ENCODE measurements around the gene CLUH.
"Not testable (repeated sequence)": the region's sequence is repeated elsewhere in the genome, so short reads cannot be mapped to it uniquely, and the experiment has no call there.

Gene CLUH

DNA sequence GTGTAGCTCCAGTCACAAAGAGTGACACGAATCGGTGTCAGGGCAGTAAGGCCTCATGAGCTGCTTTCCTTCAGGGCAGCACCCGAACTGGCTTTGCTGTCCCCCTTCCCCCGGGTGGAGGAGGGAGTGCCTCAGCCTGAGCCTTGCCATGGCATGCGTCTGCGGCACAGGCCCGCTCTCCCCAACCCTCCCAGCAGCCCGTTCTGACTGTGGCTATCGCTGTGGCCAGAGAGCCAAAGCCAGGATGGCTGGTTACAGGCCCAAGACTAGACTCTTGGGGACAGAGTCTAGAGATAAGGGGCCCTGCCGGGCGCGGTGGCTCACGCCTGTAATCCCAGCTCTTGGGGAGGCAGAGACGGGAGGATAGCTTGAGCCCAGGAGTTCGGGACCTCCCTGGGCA is 25.9 kb downstream of the CLUH start:
- no peak for DNase-seq

DNA sequence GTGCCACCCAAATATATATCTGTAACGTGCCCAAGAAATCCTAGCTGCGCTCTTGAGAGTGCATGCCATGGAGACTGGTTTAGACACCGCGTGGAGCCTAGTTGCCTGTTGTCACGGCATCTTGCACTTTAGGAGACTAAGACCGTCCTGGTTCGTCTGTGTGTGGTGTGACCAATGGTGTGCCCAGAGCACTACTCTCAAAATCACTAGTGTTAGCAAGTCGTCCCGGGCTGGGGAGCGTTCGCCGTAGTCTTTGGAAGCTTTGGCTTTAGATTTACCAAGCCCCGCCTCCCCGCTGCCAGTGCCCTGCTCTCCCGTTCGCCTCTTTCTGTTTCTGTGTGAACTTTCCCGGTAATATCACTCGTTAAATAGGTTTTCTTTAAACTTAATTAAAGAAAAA is 27.0 kb downstream of the CLUH start:
- DNase-seq: no peak

- no peak for DNase-seq
Observed at GRCh38 chr17:2683912-2684311, 27.7 kb downstream of the CLUH start.

GRCh38 chr17:2682176-2682938 is 29.2 kb downstream of the CLUH start:
- no peak for DNase-seq

DNA sequence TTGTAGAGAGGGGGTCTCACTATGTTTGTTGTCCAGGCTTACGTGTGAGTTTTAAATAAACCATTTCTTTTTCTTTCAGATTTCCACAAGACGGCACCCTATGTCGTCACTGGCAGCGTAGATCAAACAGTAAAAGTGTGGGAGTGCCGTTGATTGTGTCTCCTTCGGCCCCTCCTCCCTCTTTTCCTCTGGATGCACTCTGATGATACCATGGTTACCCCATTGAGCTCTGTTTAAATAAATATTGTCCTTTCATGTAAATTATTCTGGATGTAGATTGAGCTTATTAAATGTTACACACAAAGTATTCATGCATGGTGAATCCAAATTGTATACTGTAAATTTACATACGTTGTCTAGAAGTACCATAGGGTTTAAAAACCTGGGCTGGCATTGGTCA is 29.9 kb downstream of the CLUH start:
- no peak for DNase-seq

DNA sequence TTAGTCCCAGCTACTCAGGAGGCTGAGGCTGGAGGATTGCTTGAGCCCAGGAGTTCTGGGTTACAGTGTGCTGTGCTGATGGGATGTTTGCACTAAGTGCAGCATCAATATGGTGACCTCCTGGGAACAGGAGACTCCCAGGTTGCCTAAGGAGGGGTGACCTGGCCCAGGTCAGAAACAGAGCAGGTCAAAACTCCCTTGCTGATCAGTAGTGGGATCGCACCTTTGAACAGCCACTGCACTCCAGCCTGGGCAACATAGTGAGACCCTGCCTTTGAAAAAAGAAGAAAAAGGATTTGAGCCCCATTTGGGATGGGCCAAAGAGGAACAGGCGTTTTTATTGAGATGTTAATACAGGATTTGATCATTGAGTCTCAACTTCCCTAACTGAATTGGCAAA is 30.6 kb downstream of the CLUH start:
- no peak for DNase-seq

DNA sequence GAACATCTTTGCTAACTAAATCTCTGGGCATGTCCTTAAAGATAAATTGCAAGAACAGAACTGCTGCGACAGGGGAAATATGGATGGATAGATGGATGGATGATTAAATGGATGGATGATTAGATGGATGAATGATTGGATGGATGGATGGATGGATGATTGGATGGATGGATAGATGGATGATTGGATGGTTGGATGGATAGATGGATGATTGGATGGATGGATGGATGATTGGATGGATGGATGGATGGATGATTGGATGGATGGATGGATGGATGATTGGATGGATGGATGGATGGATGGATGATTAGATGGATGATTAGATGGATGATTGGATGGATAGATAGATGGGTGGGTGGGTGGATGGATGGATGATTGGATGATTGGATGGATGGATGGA is 32.3 kb downstream of the CLUH start:
- not testable (repeated sequence) for DNase-seq

GRCh38 chr17:2672026-2672425 is 39.5 kb downstream of the CLUH start:
- DNase-seq: no peak

DNA sequence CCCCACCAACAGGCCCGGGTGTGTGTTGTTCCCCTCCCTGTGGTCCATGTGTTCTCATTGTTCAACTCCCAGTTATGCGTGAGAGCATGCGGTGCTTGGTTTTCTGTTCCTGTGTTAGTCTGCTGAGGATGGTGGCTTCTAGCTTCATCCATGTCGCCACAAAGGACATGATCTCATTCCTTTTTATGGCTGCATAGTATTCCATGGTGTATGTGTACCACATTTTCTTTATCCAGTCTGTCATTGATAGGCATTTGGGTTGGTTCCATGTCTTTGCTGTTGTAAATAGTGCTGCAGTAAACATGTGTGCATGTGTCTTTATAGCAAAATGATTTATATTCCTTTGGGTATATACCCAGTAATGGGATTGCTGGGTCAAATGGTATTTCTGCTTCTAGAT is 51.2 kb downstream of the CLUH start:
- DNase-seq: not testable (repeated sequence)

- DNase-seq: not testable (repeated sequence)
Observed at GRCh38 chr17:2659337-2659736, 52.2 kb downstream of the CLUH start.

- DNase-seq: no peak
Observed at GRCh38 chr17:2656283-2656682, 55.3 kb downstream of the CLUH start.

- DNase-seq: no peak
Observed at GRCh38 chr17:2655546-2655945, 56.0 kb downstream of the CLUH start.

GRCh38 chr17:2652911-2653310 is 58.7 kb downstream of the CLUH start:
- not testable (repeated sequence) for DNase-seq

DNA sequence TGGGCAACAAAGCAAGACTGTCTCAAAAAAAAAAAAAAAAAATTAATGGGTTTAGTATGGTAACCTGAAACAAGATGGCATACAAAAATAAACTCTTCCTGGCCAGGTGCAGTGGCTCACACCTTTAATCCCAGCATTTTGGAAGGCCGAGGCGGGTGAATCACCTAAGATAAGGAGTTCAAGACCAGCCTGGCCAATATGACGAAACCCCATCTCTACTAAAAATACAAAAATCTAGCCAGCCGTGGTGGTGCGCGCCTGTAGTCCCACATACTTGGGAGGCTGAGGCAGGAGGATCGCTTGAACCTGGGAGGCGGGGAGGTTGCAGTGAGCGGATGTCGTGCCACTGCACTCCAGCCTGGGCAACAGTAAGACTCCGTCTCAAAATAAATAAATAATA is 62.4 kb downstream of the CLUH start:
- no peak for DNase-seq

- no peak for DNase-seq
Observed at GRCh38 chr17:2647957-2648356, 63.6 kb downstream of the CLUH start.

DNA sequence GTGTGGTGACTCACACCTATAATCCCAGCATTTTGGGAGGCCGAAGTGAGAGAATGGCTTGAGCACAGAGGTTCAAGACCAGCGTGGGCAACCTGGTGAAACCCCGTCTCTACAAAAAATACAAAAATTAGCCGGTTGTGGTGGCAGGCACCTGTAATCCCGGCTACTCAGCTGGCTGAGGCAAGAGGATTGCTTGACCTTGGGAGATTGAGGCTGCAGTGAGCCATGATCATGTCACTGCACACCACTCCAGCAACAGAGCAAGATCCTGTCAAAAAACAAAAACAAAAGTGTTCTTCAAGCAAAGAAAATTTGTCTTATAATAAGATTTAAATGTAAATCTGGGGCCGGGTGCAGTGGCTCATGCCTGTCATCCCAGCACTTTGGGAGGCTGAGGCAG is 66.6 kb downstream of the CLUH start:
- DNase-seq: no peak
